GM23338 (cell line): ENCODE measurements around the gene NGDN. TPM values are rescaled to one million over a fixed set of nuclear protein-coding genes. Genes with fewer than 3 reads are reported as not detected.

Experiments
- ATAC-seq: fragments of 200-7000 bp; cut with Tn5 transposase; 3 replicates; pipeline ENCODE4 v1.9.1; 2020
- DNase-seq: peaks from one replicate; pipeline ENCODE4 v3.0.0-alpha.2; 2015; ENCODE audit warnings: low spot score
- H2AFZ ChIP-seq: fragments of 200-600 bp; sonication (generic); 2 replicates; pipeline ENCODE4 v1.8.0; 2016; ENCODE audit warnings: antibody characterized with exemption, mild to moderate bottlenecking, moderate library complexity
- H3F3A ChIP-seq: fragments of 200-600 bp; sonication (generic); replicated peaks from 2 replicates; pipeline ENCODE4 v1.8.0; 2017; ENCODE audit warnings: antibody characterized with exemption, mixed run types, low read depth
- H3K27ac ChIP-seq: fragments of 200-600 bp; sonication (generic); 2 replicates; pipeline ENCODE4 v1.6.1; 2016; ENCODE audit warnings: low read depth
- H3K27me3 ChIP-seq: fragments of 200-600 bp; sonication (generic); 2 replicates; pipeline ENCODE4 v1.8.0; 2016; ENCODE audit warnings: mild to moderate bottlenecking, mixed run types, moderate library complexity; ENCODE audit not compliant: insufficient read depth
- H3K36me3 ChIP-seq: fragments of 200-600 bp; sonication (generic); 2 replicates; pipeline ENCODE4 v1.8.0; 2016; ENCODE audit warnings: mild to moderate bottlenecking; ENCODE audit not compliant: insufficient read depth
- H3K4me1 ChIP-seq: fragments of 200-600 bp; sonication (generic); 2 replicates; pipeline ENCODE4 v1.8.0; 2016; ENCODE audit warnings: mild to moderate bottlenecking, moderate library complexity; ENCODE audit not compliant: insufficient read depth
- H3K4me2 ChIP-seq: fragments of 200-600 bp; sonication (generic); 2 replicates; pipeline ENCODE4 v1.7.1; 2017; ENCODE audit warnings: mixed run types
- H3K4me3 ChIP-seq: fragments of 200-600 bp; sonication (generic); 2 replicates; pipeline ENCODE4 v1.6.1; 2016; ENCODE audit warnings: mixed run types
- H3K79me2 ChIP-seq: fragments of 200-600 bp; sonication (generic); replicated peaks from 2 replicates; pipeline ENCODE4 v1.8.0; 2017; ENCODE audit warnings: mild to moderate bottlenecking; ENCODE audit not compliant: insufficient read depth
- H3K9me2 ChIP-seq: fragments of 200-600 bp; sonication (generic); 2 replicates; pipeline ENCODE4 v1.8.0; 2017; ENCODE audit not compliant: insufficient read depth
- H4K20me1 ChIP-seq: fragments of 200-600 bp; sonication (generic); replicated peaks from 2 replicates; pipeline ENCODE4 v1.8.0; 2017; ENCODE audit warnings: mild to moderate bottlenecking; ENCODE audit not compliant: insufficient read depth
- H3K27ac Mint-ChIP-seq: 2 replicates; pipeline ENCODE4 v1.8.0; 2020; ENCODE audit warnings: inconsistent platforms, mild to moderate bottlenecking, moderate library complexity, mixed read lengths
- H3K27me3 Mint-ChIP-seq: 3 replicates; pipeline ENCODE4 v1.8.0; 2022; ENCODE audit warnings: low read depth, mild to moderate bottlenecking, moderate library complexity, mixed read lengths, inconsistent platforms; ENCODE audit not compliant: insufficient read depth, poor library complexity
- H3K36me3 Mint-ChIP-seq: 3 replicates; pipeline ENCODE4 v1.8.0; 2021; ENCODE audit warnings: low read depth, mild to moderate bottlenecking, inconsistent platforms, moderate library complexity, mixed read lengths
- H3K4me1 Mint-ChIP-seq: 3 replicates; pipeline ENCODE4 v1.8.0; 2020; ENCODE audit warnings: mild to moderate bottlenecking, inconsistent platforms, mixed read lengths
- H3K4me3 Mint-ChIP-seq: 3 replicates; pipeline ENCODE4 v1.8.0; 2021; ENCODE audit warnings: moderate library complexity, mild to moderate bottlenecking, inconsistent platforms, mixed read lengths
- H3K9me3 Mint-ChIP-seq: 3 replicates; pipeline ENCODE4 v1.8.0; 2020; ENCODE audit warnings: moderate library complexity, mild to moderate bottlenecking, inconsistent platforms, mixed read lengths
- EZH2 ChIP-seq: fragments of 200-600 bp; sonication (generic); IDR thresholded peaks from one replicate; pipeline ENCODE4 v1.8.0; 2017; ENCODE audit warnings: antibody characterized with exemption, mild to moderate bottlenecking, low read depth; ENCODE audit not compliant: unreplicated experiment
- EZH2phosphoT487 ChIP-seq: fragments of 200-600 bp; sonication (generic); IDR thresholded peaks from one replicate; pipeline ENCODE4 v1.8.1; 2018; ENCODE audit warnings: antibody characterized with exemption; ENCODE audit not compliant: unreplicated experiment
- JUNB ChIP-seq: IDR thresholded peaks from one replicate; pipeline ENCODE4 v1.6.1; 2016; ENCODE audit warnings: antibody characterized with exemption; ENCODE audit not compliant: unreplicated experiment
- NANOG ChIP-seq: IDR thresholded peaks from 2 replicates; pipeline ENCODE4 v1.6.1; 2016; ENCODE audit warnings: antibody characterized with exemption, borderline replicate concordance
- POLR2AphosphoS5 ChIP-seq: IDR thresholded peaks from 2 replicates; pipeline ENCODE4 v1.6.1; 2016; ENCODE audit warnings: antibody characterized with exemption, low read depth
- STAT1 ChIP-seq: IDR thresholded peaks from one replicate; pipeline ENCODE4 v1.6.1; 2016; ENCODE audit warnings: antibody characterized with exemption; ENCODE audit not compliant: unreplicated experiment
- polyA plus RNA-seq: library from polyadenylated mRNA; unstranded; fragments of >200 nt; fragmentation: Nextera tagmentation; extraction: Ambion mirVana; gene quantifications from 2 replicates; pipeline ENCODE4 v1.2.1, GENCODE V29; 2016
- total RNA-seq: library from RNA; depleted of rRNA; stranded (reverse); fragments of >200 nt; shearing (Covaris generic); gene quantifications from 2 replicates; pipeline ENCODE4 v1.2.3, GENCODE V29; 2014
- TF ChIP-seq, protein P1 (sequence below): fragments of 250-450 bp; sonication (Bioruptor Pico); IDR thresholded peaks from 2 replicates; pipeline ENCODE4 v1.5.0; 2020; ENCODE audit warnings: mild to moderate bottlenecking, moderate library complexity
- TF ChIP-seq, protein P2 (sequence below), 2 experiments: fragments of 200-600 bp in 1 of 2; sonication (generic) in 1 of 2; conservative IDR thresholded peaks; 2 replicates each; pipeline versions ENCODE4 v1.5.1 to v1.6.1; 2016 to 2017; ENCODE audit warnings: antibody characterized with exemption in 2 of 2, low read depth in 2 of 2, mild to moderate bottlenecking in 2 of 2, moderate library complexity in 1 of 2

NGDN gene
- total and polyA plus RNA-seq, 2 experiments from 2014 or later, result 48.6 to 90.8 TPM

- TF ChIP-seq, protein P1, sequence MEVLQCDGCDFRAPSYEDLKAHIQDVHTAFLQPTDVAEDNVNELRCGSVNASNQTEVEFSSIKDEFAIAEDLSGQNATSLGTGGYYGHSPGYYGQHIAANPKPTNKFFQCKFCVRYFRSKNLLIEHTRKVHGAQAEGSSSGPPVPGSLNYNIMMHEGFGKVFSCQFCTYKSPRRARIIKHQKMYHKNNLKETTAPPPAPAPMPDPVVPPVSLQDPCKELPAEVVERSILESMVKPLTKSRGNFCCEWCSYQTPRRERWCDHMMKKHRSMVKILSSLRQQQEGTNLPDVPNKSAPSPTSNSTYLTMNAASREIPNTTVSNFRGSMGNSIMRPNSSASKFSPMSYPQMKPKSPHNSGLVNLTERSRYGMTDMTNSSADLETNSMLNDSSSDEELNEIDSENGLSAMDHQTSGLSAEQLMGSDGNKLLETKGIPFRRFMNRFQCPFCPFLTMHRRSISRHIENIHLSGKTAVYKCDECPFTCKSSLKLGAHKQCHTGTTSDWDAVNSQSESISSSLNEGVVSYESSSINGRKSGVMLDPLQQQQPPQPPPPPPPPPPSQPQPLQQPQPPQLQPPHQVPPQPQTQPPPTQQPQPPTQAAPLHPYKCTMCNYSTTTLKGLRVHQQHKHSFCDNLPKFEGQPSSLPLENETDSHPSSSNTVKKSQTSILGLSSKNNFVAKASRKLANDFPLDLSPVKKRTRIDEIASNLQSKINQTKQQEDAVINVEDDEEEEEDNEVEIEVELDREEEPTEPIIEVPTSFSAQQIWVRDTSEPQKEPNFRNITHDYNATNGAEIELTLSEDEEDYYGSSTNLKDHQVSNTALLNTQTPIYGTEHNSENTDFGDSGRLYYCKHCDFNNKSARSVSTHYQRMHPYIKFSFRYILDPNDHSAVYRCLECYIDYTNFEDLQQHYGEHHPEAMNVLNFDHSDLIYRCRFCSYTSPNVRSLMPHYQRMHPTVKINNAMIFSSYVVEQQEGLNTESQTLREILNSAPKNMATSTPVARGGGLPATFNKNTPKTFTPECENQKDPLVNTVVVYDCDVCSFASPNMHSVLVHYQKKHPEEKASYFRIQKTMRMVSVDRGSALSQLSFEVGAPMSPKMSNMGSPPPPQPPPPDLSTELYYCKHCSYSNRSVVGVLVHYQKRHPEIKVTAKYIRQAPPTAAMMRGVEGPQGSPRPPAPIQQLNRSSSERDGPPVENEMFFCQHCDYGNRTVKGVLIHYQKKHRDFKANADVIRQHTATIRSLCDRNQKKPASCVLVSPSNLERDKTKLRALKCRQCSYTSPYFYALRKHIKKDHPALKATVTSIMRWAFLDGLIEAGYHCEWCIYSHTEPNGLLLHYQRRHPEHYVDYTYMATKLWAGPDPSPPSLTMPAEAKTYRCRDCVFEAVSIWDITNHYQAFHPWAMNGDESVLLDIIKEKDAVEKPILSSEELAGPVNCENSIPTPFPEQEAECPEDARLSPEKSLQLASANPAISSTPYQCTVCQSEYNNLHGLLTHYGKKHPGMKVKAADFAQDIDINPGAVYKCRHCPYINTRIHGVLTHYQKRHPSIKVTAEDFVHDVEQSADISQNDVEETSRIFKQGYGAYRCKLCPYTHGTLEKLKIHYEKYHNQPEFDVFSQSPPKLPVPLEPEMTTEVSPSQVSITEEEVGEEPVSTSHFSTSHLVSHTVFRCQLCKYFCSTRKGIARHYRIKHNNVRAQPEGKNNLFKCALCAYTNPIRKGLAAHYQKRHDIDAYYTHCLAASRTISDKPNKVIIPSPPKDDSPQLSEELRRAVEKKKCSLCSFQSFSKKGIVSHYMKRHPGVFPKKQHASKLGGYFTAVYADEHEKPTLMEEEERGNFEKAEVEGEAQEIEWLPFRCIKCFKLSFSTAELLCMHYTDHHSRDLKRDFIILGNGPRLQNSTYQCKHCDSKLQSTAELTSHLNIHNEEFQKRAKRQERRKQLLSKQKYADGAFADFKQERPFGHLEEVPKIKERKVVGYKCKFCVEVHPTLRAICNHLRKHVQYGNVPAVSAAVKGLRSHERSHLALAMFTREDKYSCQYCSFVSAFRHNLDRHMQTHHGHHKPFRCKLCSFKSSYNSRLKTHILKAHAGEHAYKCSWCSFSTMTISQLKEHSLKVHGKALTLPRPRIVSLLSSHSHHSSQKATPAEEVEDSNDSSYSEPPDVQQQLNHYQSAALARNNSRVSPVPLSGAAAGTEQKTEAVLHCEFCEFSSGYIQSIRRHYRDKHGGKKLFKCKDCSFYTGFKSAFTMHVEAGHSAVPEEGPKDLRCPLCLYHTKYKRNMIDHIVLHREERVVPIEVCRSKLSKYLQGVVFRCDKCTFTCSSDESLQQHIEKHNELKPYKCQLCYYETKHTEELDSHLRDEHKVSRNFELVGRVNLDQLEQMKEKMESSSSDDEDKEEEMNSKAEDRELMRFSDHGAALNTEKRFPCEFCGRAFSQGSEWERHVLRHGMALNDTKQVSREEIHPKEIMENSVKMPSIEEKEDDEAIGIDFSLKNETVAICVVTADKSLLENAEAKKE (CRISPR knock-in tag), result no peak
- TF ChIP-seq POLR2AphosphoS5 (no peak), NANOG (no peak)
Observed at GRCh38 chr14:23444314-23444713, 25.2 kb upstream of the NGDN start (continued).

DNA sequence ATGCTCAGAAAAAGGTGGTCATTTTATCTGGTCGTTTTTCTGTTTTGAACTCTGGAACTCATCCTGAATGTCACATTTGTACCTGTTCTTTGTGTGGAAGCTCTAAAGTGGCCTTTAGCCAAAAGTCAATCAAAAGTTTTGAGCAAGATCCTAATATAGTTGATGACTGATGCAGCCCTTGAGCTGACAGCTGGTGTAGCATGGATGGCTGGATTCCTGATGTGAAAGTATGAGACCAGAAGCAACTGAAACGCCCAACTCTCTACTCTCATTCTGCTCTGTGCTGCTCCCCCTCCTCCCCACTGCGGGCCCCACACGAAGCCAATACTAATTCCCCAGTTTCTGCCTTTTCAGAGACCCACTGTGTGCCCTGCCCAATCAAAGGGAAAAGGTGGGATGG lies 23.7 kb upstream of the NGDN start:
- Mint-ChIP-seq H3K36me3 (no peaks in the 10 kb centered on the region), H3K4me1 (peaks cover 26% of the 10 kb centered on the region), H3K27me3 (peaks cover 22% of the 10 kb centered on the region), H3K9me3 (no peaks in the 10 kb centered on the region), H3K4me3 (no peak overlapping the region), H3K27ac (no peak overlapping the region)
- H3K27ac ChIP-seq, result no peak overlapping the region
- H3K36me3 ChIP-seq, result no peaks in the 10 kb centered on the region
- no peak for ATAC-seq
- H3K9me2 ChIP-seq, result no peaks in the 10 kb centered on the region
- H3K4me3 ChIP-seq, result no peak overlapping the region
- no peaks in the 10 kb centered on the region for H3K27me3 ChIP-seq
- H2AFZ ChIP-seq, result no peak overlapping the region
- H3F3A ChIP-seq, result no peaks in the 10 kb centered on the region
- H3K4me2 ChIP-seq, result no peak overlapping the region
- no peak for DNase-seq
- no peaks in the 10 kb centered on the region for H3K79me2 ChIP-seq
- H4K20me1 ChIP-seq, result no peaks in the 10 kb centered on the region
- peaks cover 19% of the 10 kb centered on the region for H3K4me1 ChIP-seq
- TF ChIP-seq, protein P2, sequence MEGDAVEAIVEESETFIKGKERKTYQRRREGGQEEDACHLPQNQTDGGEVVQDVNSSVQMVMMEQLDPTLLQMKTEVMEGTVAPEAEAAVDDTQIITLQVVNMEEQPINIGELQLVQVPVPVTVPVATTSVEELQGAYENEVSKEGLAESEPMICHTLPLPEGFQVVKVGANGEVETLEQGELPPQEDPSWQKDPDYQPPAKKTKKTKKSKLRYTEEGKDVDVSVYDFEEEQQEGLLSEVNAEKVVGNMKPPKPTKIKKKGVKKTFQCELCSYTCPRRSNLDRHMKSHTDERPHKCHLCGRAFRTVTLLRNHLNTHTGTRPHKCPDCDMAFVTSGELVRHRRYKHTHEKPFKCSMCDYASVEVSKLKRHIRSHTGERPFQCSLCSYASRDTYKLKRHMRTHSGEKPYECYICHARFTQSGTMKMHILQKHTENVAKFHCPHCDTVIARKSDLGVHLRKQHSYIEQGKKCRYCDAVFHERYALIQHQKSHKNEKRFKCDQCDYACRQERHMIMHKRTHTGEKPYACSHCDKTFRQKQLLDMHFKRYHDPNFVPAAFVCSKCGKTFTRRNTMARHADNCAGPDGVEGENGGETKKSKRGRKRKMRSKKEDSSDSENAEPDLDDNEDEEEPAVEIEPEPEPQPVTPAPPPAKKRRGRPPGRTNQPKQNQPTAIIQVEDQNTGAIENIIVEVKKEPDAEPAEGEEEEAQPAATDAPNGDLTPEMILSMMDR (conservative IDR thresholded peaks at IDR 0.05; ENCODE audit: low read depth in 2 of 2), result no peak
- TF ChIP-seq STAT1, result no peak
- no peak for TF ChIP-seq JUNB
- no peak for TF ChIP-seq EZH2
- TF ChIP-seq, protein P1 (CRISPR knock-in tag), result no peak
- no peak for TF ChIP-seq EZH2phosphoT487
